Stimulated activated CD8-positive, alpha-beta memory T cell treated with anti-CD3 and anti-CD28 coated beads, Interleukin-12 subunit alpha, Interleukin-12 subunit beta, amount 100 ng/mL, for 4 hours (primary cell): Measurements from ENCODE around the gene CBR4.
"Not testable (repeated sequence)": the region's sequence is repeated elsewhere in the genome, so short reads cannot be mapped to it uniquely, and the experiment has no call there.

ENCODE experiments used
- DNase-seq: peaks from one replicate; pipeline ENCODE4 v3.0.0-alpha.2; 2020; ENCODE audit warnings: low read depth

Gene CBR4

DNA sequence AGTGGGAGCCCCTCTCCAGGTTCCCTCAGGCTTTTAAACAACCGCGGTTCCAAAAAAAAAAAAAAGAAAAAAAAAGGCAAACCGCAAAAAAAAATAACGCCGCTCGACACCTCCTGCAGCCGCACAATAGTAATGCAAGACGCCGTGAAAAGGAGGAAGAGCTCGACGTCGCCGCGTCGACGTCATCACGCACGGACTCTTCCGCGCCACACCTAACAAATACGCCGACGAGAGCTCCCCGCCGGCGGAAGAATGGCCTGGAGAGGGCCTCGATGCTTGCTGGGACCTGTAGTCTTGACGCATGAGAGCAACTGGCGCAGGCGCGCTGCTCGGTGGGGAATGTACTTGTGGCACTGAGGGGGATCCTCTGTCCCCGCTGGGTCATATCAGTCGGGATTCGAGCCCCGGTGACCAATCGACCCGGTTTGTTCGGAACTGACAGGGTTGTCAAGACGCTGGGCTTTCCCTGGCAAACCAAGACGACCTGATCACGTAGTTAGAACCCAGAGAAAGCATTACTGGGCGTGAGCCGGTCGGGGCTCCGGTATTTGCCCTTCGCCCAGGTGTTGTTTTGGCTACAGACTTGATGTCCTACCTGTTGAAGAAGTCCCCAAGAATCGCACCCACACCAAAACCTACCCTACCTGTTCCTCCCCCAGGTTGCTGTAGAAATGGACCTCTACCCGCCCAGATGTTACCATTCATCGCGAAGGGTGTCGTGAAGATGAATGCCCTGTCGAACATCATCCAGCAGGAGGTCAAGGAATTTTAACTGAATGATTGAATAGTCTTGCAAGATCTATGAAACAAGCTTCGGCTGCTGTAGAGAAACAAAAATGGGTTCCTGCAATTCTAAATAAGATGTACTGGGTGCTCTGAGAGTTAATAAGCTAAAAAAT, at the start of gene CBR4:
TSS of gene CBR4 (minus strand) at position 131 of the 899 bp plus-strand sequence. CDS start 166 bp downstream, outside the sequence.
- DNase-seq, result peak; percentile 91

DNA sequence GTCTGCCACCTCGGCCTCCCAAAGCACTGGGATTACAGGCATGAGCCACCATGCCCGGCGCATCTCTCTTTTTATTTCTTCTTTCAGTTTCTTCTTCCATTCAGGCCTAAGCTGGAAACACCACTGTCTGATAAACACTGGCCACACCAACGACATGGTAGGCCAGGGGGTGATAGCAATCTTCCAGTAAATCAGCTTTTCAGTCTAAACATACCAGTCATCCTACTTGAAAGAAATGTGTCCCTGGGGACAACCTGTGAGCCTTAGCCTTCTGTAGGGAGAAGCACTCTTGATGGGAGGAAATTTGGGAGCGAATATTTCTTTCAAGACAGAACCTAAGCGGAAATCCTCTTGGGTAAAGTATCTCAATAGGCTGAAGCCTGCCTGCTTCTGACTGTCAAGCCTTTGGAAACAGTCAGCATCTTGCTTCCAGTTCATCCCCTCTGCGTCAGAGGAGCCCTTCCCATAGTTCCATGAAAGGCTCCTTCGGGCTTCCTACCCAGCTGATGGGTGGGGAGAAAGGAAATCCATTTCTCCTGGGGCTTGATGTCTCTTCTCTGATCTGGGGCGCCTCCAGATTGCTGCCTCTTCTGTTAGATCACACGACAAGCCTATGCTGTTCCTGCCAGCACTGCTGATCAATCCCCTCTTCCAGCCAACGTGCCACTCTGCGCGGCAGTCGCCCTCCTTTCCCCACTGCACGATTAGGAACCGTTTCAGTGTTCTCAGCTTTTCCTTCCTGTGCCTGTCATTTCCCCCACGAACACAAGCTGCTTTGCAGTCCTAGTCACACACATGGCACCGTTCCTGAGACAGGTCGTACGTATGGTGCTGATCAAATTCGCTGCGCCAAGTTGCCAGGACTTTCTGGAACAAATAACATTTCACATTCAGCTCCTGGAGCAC, 49.5 kb upstream of the CBR4 start:
- no peak for DNase-seq

DNA sequence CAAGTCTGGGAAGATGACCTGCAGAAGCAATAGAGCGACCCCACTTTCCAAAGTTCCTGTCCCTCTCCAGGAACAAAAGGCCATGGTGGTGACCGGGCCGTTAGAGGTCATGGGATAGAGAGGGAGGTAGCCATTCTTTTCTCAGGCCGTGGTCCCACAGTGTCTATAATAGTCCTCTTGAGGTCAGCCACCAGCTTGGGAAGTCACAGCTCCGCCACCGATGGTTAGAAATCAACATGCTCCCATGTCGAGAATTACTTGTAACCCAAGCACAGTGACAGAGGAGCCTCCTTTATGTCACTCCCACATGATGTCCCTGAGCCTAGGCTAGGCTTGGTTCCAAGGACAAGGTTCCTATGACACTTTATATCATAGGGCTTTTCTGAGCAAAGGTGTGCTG, 48.3 kb upstream of the CBR4 start:
- DNase-seq, result no peak

DNA sequence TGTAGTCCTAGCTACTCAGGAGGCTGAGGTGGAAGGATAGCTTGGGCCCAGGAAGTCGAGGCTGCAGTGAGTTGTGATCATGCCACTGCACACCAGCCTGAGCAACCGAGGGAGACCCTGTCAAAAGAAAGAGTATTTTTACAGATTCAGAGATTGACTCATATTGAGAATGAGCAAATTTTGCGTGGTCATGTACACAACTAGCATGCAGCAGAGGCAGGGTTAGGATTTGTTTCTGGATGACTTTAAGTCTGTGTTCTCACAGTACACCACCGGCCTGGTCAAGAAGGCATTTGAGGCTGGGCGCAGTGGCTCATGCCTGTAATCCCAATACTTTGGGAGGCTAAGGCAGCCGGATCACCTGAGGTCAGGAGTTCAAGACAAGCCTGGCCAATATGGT, 44.8 kb upstream of the CBR4 start:
- DNase-seq, result no peak

DNA sequence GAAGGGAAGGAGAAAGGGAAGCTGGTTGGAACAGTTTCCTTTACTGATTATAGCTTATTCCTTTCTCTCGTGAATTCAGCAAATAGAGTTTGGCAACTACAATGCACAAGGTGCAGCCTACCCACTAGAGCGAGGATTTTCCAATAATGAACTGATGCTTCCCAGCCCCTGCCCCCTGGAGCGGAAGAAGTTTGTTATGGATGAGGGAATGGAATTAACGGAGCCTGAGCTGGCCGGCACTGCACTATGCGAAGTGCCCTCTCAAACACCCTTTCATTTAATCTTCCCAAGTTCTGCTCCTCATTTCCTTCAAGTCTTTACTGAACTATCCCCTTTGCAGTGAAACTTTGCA, 42.5 kb upstream of the CBR4 start:
- DNase-seq, result no peak

DNA sequence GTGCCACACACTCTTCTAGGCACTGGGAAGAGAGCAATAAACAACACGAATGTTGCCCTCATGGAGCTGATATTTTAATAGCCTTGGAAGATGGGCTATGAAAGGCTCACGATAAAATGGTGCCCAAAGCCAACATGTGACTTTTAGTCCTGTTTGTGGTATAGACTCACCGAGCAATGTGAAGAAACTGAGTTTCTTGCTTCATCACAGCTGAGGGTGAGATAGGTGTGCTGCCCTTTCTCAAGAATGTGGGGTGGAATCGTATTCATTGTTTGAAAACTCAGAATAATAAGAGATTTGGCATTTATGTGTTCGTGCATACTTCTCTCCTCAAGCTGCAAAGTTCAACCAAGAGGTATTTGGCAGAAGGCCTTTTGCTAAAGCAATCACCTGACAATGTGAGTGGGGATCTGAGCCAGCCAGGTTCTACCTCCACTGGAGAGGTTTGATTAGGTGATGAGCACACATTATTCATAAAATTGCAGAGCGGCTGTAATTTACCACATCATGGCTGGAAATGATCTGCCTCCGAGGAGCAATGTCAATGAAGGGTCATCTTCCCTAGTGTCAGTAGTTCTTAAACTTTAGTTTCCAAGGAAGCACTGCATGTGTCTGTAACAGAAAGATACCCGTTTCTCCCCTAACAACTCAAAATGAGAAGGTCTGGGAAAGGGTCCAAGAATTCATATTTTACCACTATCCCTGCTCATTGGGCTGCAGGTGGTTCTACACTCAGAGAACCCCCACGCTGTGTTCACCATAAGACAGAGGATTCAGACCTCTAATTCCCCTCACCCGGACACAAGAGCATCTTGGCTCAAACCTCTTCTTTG, 41.9 kb upstream of the CBR4 start:
- DNase-seq, result no peak

DNA sequence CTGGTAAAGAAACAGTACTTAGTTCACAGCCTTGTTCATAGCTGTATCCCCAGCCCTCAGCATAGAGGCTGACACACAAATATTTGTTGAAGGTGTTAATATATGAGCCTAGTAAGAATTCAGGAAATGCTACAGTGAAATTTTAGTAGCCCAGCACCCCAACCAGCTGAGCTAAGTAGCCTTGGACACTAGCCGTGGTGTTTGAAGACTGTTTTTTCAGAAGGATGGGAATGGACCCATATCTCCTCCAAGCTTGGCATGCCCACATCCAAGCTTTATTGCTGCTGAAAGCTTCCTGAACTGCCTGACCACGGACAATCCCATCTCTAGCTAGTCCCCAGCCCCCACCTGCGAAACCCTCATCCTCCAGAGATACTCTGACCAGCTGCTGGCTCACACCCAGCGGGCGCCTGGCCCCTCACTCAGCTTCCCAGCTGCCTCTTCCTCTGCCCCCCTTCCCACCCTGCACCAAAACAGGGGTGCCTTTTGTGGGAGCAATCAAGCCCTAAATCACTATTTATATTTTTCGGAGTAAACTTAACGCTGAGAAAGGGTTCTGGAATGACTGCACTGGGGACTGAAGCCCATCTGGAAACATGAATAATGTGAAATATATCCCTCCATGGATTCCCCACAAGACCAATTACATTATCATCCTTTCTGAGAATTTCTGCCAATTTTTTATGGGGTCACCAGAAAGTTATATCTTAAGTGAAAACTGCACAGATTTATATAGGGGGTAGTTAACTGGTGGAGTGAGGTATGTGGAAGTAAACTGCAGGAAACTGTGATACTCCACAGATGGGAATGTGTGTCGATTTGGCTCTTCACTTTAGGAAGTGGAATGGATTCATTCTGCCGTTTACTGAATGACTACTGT, 41.1 kb upstream of the CBR4 start:
- no peak for DNase-seq

DNA sequence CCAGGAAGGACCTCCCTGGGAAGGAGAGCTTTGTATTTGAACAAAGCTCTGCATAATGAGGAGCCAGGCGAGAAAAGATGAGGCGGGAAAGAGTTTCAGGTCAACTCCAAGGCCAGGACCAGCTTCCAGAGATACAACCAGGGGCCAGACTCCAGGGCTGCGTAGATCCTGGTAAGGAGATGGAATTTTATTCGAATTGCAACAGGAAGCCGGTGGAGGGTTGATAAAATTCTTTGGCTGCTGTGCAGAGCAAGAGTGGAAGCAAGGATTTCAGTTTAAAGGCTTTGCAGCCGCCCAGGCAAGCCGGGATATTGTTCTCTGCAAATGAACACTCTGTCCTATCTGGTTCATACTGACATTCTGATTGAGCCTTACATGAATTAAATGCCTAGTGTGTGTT, 40.2 kb upstream of the CBR4 start:
- no peak for DNase-seq

DNA sequence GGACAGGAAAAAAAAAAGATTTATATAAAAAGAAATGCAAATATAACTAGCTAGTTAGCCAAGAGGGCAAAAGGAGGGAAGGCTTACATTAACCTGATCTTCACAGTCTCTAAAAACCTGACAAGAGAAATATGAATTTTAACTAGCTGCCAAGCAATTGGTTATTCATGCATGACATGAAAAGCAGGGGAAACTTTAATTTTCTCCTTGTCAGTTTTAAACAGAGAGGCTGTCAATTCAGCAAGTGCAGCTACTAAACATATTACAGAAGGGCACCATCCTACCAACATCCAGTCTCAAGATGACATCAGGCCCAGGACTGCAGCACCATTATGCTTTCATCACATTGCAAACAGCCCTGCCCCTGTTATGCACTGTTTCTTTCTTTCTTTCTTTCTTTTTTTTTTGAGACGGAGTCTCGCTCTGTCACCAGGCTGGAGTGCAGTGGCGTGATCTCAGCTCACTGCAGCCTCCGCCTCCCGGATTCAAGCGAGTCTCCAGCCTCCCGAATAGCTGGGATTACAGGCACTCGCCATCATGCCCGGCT, 38.9 kb upstream of the CBR4 start:
- no peak for DNase-seq

DNA sequence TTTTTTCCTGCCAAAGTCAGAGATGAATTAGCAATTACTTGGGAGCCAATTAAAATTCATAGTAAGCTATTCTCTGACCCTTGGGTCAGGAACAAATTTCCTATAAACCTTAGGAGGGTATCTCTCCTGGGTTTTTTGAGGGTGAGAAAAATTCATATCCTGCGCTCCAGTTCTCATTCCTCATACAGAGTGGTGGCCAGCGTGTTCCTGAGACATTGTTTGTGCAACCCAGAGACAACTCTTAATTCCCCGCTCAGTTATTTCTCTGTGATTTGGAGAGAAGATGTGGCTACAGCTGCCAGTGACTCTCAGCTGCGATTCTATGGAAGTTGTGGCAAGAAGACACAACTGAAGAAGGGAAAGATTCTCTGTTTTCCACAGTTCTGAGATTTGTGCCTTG, 37.9 kb upstream of the CBR4 start:
- DNase-seq, result no peak

DNA sequence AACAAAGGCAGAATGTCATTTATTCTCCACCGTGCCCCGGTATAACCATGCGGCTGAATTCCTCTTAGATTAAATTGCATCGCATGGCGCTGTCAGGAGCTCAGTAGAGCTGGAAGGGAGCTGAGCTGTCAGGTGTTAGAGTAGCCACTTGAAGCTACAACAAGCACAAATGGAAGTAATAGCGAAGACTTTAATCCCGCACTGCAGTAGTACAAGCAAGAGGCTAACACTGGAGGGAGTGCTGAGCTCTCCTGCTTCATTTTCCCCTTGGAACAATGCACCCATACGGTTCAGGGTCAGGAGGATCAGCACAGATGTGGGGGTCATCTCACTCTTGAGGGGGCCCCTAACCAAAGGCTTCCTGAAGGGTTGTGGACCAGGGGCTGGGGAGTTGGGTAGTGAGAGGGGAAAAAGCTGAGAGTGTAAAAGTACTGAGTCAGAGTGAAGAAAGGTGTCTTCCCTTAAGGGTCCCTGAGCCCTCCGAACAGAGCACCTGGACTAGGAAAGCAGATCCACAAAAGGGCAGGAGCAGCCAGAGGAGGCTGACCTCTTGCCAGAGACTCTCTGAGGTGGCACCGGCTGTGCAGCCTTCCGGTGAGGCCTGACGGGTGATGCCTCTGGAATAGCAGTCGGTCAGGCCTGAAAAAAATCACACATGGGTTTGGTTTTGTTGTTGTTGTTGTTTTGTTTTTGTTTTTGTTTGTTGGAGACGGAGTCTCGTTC, 36.0 kb upstream of the CBR4 start:
- no peak for DNase-seq

DNA sequence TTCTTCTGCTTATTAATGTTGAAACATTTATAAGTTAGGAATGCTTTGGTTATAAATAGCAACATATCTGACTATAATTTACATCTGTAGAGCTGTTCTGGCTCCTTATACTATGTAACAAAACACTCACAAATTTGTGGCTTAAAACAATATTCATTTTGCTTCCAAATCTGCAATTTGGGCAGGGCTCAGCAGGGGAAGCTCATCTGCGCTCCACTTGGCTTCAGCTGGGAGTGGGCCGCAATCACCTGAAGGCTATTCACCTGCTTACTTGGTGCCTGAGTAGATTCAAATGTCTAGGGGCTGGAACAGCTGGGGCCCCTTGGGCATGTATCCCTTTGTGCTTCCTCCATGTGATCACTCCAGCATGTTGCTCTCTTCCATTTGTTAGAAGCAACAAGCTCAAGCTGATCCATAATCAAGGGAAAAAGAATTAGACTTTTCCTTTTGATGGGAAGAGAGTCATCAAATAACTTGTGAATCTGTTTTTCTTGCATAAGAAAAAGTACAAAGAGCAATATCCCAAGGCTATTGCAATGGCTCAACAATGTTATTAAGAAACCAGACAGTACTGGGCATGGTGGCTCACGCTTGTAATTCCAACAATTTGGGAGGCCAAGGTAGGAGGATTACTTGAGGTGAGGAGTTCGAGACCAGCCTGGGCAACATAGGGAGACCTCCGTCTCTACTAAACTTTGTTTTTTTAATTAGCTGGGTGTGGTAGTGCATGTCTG, 34.8 kb upstream of the CBR4 start:
- DNase-seq, result no peak

DNA sequence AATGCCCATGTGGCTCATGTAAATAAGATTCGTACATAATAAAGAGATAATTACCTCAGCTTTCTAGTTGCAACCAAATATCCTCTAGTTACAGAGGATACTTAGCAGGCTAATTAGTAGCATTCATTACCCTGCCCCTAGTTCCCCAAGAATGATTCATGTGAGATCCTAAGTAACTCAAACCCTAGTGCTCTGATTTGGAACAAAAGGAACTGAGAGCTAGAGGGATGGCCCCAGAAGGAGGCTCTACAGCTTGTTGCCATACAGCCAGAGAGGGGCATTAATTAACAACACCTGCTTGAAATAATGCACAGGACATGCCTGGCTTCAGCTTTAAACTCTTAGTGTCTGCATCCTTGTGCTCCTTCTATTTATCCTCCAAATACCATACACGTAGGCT, 32.6 kb upstream of the CBR4 start:
- DNase-seq, result no peak

DNA sequence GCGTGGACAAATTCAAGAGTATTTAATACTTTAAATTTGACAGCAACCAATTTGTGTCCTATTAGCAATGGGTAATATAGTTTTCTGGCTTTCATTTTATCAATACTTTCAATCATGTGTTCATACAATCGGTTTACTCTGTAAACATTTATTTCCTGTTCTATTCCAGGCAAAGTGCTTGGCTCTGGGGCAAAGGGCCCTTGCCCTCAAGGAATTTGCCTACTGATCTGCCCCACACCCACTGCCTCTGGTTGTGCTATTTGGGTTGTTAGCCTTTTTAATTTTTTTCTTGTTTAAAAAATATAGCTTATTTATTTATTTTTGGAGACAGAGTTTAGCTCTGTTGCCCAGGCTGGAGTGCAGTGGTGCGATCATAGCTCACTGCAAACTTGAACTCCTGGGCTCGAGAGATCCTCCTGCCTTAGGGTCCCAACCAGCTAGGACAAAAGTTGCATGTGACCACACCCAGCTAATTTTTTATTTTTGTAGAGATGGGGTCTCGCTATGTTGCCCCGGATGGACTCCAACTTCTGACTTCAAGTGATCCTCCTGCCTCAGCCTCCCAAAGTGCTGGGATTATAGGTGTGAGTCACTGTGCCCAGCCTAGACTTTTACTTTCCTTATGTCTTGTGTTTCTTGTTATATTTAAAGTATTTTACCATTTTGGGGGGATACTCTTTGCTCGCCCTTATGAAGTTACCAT, 30.7 kb upstream of the CBR4 start:
- no peak for DNase-seq

DNA sequence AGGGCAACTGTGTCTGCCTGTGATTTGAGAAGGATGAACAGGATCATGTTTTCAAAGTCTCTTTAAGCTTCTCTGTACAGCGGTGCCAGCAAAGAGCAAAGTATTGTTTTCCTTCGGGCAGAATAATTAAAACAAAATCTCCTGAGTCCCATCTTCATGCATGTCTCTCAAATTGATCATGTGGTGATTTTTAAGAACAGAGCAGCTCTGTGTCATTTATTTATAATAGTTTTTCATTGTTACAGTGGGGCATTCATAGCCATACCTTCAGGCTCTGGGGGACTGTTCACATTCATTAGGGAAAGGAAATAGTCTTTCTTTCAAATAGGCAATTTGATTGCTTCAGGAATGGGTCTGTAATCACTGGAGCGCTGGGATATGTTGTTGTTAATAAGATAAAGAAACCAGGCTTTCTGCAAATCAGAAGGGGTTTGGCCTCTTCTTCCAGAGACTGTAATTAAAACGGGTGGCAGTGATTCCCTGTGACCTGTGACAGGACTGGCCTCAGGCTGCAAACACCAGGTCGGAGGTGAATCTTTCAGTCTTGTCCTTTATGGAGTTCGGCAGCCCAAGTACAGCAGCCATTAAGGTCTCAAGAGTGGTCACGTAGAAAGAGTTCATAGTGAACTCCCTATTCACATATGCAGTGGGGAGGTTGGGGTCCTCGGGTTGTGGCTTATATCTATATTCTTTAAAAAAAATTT, 29.3 kb upstream of the CBR4 start:
- no peak for DNase-seq

DNA sequence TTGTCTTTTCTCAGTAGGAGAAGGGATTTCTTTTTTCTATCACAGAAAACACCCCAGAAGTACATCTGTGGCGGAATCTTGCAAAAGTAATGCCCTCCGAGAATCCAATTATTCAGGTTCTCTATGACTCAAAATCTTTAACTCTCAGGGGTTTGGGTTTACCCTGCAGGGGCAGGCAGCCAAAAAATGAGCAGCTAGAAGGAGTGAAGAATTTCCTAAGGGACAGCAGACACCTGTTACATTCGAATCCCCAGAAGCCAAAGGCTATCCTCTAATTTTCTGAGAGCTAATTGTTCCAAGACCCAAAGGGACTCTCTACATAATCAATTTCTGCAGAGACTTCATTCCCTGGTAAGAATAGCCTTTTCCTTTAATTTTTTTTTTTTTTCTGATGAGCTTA, 27.5 kb upstream of the CBR4 start:
- DNase-seq, result no peak

DNA sequence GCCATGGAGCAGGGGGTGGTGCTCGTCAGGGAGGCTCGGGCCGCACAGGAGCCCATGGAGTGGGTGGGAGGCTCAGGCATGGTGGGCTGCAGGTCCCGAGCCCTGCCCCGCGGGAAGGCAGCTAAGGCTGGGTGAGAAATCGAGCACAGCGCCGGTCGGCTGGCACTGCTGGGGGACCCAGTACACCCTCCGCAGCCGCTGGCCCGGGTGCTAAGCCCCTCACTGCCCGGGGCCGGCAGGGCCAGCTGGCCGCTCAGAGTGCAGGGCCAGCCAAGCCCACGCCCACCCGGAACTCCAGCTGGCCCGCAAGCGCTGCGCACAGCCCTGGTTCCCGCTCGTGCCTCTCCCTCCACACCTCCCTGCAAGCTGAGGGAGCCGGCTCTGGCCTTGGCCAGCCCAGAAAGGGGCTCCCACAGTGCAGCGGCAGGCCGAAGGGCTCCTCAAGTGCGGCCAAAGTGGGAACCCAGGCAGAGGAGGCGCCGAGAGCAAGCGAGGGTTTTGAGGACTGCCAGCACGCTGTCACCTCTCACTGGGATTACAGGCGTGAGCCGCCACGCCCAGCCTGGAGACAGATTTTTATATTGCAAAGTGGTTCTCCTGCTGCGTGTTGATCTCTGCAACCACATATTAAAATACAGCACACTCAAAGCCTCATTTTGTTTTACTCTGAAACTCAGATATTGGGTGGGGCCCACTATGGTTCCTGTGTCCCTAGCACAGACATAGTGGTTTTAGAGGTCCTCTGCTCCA, 26.0 kb upstream of the CBR4 start:
- not testable (repeated sequence) for DNase-seq

DNA sequence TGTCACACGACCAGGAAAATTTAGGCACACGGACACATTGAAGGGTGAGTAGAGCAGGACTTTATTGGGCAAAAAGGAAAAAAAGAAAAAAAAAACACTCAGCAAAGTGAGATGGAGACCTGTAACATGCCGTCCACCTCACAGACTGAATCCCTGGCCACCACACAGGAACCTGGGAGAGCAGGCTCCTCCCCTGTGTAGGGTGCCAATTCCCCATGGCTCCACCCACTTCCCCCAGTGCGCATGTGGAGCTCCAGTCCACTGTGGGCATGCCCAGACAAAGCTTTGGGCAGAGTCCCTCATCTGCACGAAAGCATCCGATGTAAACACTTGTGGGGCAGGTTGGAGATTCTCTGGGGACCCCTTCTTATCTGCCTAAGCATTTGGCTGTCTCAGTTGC, 23.6 kb upstream of the CBR4 start:
- no peak for DNase-seq
